Duodenal mucosa (tissue), 2 donors: Measurements from ENCODE around the gene ADM.
A peak's percentile ranks its signal among the peaks of the same experiment; 100 is the strongest.

Source experiments
- H3K27ac ChIP-seq: one replicate; pipeline ENCODE4 v1.7.0; 2013; ENCODE audit warnings: low read depth, low read length
- H3K27me3 ChIP-seq, 2 donors: one replicate each; pipeline ENCODE4 v1.7.0; 2013; ENCODE audit warnings: low read length in 2 of 2, control low read depth in 1 of 2; ENCODE audit not compliant: insufficient read depth in 2 of 2, control insufficient read depth in 1 of 2
- H3K36me3 ChIP-seq, 2 donors: one replicate each; pipeline ENCODE4 v1.7.0; 2013; ENCODE audit warnings: low read length in 2 of 2, control low read depth in 1 of 2; ENCODE audit not compliant: insufficient read depth in 2 of 2, control insufficient read depth in 1 of 2
- H3K4me1 ChIP-seq, 2 donors: one replicate each; pipeline ENCODE4 v1.7.0; 2013; ENCODE audit warnings: low read length in 2 of 2, control low read depth in 1 of 2; ENCODE audit not compliant: insufficient read depth in 2 of 2, control insufficient read depth in 1 of 2
- H3K4me3 ChIP-seq, 2 donors: one replicate each; pipeline ENCODE4 v1.7.0; 2013; ENCODE audit warnings: low read length in 2 of 2, low read depth in 1 of 2
- H3K9ac ChIP-seq, 2 donors: one replicate each; pipeline ENCODE4 v1.7.0; 2013; ENCODE audit warnings: low read length in 2 of 2, low read depth in 1 of 2
- H3K9me3 ChIP-seq, 2 donors: one replicate each; pipeline ENCODE4 v1.7.0; 2013; ENCODE audit warnings: low read length in 2 of 2, control low read depth in 1 of 2; ENCODE audit not compliant: control insufficient read depth in 1 of 2

ADM gene

GRCh38 chr11:10302744-10303557, 1.9 kb upstream of the ADM start:
- H3K4me1 ChIP-seq: peaks cover 23 to 48% of the 10 kb centered on the region in 2 donors
- H3K27me3 ChIP-seq: peaks cover 13 to 15% of the 10 kb centered on the region in 2 donors
- peak overlapping the region; percentile 81 to 98 for H3K9ac ChIP-seq
- H3K9me3 ChIP-seq: no peaks in the 10 kb centered on the region
- H3K4me3 ChIP-seq: peak overlapping the region; percentile 90 to 99
- peak overlapping the region; percentile 80 for H3K27ac ChIP-seq
- H3K36me3 ChIP-seq: no peaks in the 10 kb centered on the region

DNA sequence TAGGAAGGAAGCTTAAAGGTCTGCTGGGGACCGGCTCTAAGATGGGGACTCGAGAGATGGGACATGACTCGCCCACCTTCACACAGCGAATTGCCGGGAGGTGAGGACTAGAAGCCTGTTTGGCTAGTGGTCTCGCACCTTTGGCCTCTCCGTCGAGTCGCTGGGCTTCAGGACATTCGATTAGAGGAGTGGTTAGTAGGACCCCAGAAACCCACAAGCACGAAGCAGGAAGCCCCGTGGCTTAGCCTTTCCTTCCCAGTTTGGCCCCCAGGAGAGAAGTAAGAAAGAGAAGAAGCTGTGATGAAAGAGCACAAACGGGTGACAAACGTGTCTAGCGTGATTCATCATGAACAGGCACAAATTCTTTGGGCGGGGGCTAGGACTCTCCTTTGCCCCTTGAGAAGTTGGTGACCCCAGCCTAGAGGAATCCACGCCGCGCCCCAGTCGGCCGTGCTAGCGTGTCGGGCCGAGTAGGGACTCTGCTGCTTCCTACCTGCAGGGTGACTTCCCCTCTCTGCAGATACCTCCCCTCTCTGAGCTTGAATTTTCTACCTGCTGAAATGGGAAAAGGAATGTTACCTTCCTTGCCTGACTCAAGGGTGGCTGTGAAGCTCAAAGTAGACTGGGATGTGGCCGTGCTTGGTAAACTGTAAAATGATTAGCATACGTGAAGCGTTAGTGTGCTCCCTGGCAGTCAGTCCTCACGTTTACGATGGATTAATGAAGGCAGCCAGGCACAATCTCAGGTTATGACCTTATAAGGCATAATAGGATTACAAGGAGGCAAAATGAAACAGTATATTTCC, 1.1 kb upstream of the ADM start:
- no peaks in the 10 kb centered on the region for H3K36me3 ChIP-seq
- peak overlapping the region; percentile 81 to 98 for H3K9ac ChIP-seq
- H3K4me1 ChIP-seq: peaks cover 30 to 55% of the 10 kb centered on the region in 2 donors
- peak overlapping the region; percentile 80 for H3K27ac ChIP-seq
- H3K4me3 ChIP-seq: peak overlapping the region; percentile 90 to 99
- no peaks in the 10 kb centered on the region for H3K9me3 ChIP-seq
- peaks cover 13 to 15% of the 10 kb centered on the region in 2 donors for H3K27me3 ChIP-seq

DNA sequence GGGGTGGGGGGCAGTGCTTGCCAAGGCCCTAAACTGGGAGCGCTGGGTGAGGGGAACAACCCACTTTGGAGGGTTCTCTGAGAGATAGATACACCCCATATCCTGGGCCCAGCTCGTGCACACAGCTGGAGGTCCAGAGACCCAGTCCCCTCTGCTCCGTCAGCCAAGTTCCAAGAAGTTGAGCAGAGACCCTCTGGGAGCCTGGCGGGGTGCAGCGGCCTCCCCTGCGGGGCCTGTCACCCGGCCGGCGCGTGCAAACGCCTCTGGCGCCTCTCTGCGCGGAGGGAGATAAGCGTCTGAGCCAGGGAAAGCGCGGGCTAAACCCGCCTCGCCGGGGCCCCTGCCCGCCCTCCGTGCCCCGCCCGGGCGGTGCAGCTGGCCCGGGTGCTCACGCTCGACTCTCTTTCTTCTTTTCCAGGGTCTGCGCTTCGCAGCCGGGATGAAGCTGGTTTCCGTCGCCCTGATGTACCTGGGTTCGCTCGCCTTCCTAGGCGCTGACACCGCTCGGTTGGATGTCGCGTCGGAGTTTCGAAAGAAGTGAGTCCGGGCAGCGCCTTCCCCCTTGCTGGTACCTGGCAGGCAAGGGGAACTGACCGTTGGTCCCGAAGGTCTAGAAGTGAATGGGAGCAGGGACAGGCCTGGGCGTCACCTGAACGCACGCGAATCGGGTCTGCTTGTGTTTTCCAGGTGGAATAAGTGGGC, 540 bp downstream of the ADM start:
- Histone ChIP-seq H3K9ac (peak overlapping the region; percentile 66 to 81), H3K36me3 (no peaks in the 10 kb centered on the region), H3K9me3 (no peaks in the 10 kb centered on the region), H3K27me3 (peaks cover 13 to 15% of the 10 kb centered on the region in 2 donors), H3K4me3 (peak overlapping the region; percentile 90 to 99), H3K4me1 (peaks cover 41 to 69% of the 10 kb centered on the region in 2 donors), H3K27ac (peak overlapping the region; percentile 46)

DNA sequence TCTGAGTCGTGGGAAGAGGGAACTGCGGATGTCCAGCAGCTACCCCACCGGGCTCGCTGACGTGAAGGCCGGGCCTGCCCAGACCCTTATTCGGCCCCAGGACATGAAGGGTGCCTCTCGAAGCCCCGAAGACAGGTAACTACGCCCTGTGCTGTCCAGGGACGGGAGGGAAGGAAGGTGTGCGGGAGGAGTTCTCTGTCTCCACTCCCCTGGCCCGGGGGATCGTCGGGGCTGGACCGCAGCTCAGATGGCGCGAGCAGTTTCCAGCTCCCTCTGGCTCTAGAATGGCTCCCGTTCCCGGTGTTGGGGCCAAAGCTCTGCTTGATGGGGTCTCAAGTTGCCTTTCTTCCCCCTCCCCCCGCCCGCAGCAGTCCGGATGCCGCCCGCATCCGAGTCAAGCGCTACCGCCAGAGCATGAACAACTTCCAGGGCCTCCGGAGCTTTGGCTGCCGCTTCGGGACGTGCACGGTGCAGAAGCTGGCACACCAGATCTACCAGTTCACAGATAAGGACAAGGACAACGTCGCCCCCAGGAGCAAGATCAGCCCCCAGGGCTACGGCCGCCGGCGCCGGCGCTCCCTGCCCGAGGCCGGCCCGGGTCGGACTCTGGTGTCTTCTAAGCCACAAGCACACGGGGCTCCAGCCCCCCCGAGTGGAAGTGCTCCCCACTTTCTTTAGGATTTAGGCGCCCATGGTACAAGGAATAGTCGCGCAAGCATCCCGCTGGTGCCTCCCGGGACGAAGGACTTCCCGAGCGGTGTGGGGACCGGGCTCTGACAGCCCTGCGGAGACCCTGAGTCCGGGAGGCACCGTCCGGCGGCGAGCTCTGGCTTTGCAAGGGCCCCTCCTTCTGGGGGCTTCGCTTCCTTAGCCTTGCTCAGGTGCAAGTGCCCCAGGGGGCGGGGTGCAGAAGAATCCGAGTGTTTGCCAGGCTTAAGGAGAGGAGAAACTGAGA, 1.4 kb downstream of the ADM start:
- no peaks in the 10 kb centered on the region for H3K36me3 ChIP-seq
- H3K4me3 ChIP-seq: peak overlapping the region; percentile 90 to 99
- H3K4me1 ChIP-seq: peaks cover 41 to 69% of the 10 kb centered on the region in 2 donors
- H3K27me3 ChIP-seq: peaks cover 13 to 15% of the 10 kb centered on the region in 2 donors
- no peaks in the 10 kb centered on the region for H3K9me3 ChIP-seq
- H3K27ac ChIP-seq: peak overlapping the region; percentile 46
- peak overlapping the region; percentile 66 to 81 for H3K9ac ChIP-seq

DNA sequence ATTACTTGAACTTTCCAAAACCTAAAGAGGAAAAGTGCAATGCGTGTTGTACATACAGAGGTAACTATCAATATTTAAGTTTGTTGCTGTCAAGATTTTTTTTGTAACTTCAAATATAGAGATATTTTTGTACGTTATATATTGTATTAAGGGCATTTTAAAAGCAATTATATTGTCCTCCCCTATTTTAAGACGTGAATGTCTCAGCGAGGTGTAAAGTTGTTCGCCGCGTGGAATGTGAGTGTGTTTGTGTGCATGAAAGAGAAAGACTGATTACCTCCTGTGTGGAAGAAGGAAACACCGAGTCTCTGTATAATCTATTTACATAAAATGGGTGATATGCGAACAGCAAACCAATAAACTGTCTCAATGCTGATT, 2.1 kb downstream of the ADM start:
- no peak overlapping the region for H3K27ac ChIP-seq
- H3K4me1 ChIP-seq: peaks cover 36 to 65% of the 10 kb centered on the region in 2 donors
- H3K4me3 ChIP-seq: peak overlapping the region; percentile 90 to 99
- no peaks in the 10 kb centered on the region for H3K9me3 ChIP-seq
- no peaks in the 10 kb centered on the region for H3K36me3 ChIP-seq
- peaks cover 13 to 15% of the 10 kb centered on the region in 2 donors for H3K27me3 ChIP-seq
- peak overlapping the region; percentile 66 to 81 for H3K9ac ChIP-seq

GRCh38 chr11:10307400-10308200, 2.7 kb downstream of the ADM start:
- peaks cover 13 to 15% of the 10 kb centered on the region in 2 donors for H3K27me3 ChIP-seq
- no peak overlapping the region for H3K27ac ChIP-seq
- peaks cover 31 to 62% of the 10 kb centered on the region in 2 donors for H3K4me1 ChIP-seq
- no peaks in the 10 kb centered on the region for H3K36me3 ChIP-seq
- peak overlapping the region; percentile 66 to 81 for H3K9ac ChIP-seq
- peak overlapping the region; percentile 90 to 99 for H3K4me3 ChIP-seq
- no peaks in the 10 kb centered on the region for H3K9me3 ChIP-seq

- H3K27ac ChIP-seq: no peak overlapping the region
- peaks cover 13 to 15% of the 10 kb centered on the region in 2 donors for H3K27me3 ChIP-seq
- H3K9ac ChIP-seq: peak overlapping the region; percentile 66 to 81
- H3K4me3 ChIP-seq: peak overlapping the region; percentile 90 to 99
- H3K4me1 ChIP-seq: peaks cover 31 to 61% of the 10 kb centered on the region in 2 donors
- H3K36me3 ChIP-seq: no peaks in the 10 kb centered on the region
- H3K9me3 ChIP-seq: no peaks in the 10 kb centered on the region
Observed at GRCh38 chr11:10308201-10308954, 3.5 kb downstream of the ADM start.

DNA sequence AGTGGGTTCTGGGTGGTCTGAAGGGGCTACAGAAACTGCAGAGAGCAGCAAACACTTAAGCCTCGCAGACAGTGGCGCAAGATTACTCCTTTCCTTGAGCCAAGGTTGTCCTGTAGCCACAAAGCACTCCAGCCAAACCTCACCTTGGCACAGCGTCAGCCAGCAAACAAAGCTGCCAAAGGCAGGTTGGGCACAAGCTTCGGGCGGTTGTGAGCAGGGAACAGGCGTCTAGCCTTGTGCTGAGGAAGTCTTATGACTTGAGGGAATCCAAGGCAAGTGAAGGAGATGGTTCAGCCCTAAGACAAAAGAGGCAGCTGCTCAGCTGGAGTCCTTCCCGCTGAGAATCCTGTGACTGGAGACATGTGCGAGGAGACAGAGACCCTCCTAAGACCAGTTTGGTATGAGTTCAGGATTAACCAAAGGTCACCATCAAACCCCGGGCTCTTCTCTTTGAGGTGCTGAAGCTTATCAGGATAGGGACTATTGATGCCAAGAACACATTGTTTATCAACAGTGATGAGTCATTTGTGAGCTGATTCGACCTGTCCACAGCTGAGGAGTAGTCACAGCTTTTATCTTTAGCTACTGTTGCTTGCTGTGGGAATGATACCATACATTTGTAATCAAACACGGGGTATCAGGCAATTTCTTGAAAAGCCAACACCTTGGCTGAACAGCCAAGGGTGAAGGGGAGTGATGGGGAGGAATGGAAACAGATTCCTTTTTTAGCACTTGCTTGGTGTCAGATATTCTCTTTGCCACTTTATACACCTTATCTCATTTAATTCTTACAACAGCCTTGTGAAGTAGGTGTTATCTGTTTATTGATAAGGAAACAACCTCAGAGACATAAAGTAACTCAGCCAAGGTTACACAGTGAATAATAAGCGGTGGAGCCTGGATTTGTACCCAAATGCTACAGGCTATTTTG, 4.6 kb downstream of the ADM start:
- Histone ChIP-seq H3K9me3 (no peaks in the 10 kb centered on the region), H3K4me3 (no peak overlapping the region), H3K27ac (no peak overlapping the region), H3K36me3 (no peaks in the 10 kb centered on the region), H3K27me3 (peaks cover 13 to 15% of the 10 kb centered on the region in 2 donors), H3K9ac (no peak overlapping the region), H3K4me1 (peaks cover 31 to 51% of the 10 kb centered on the region in 2 donors)
